Umbilical cord (tissue), 2 donors: Measurements from ENCODE around the gene IRX4. TPM values are rescaled to one million over a fixed set of nuclear protein-coding genes. Genes with fewer than 3 reads are reported as not detected.

ENCODE experiments used
- DNase-seq: peaks from one replicate; pipeline ENCODE4 v3.0.0-alpha.2; 2015; ENCODE audit warnings: low spot score
- total RNA-seq: library from RNA; depleted of rRNA; stranded (reverse); fragments of >200 nt; gene quantifications from one replicate; pipeline ENCODE4 v1.2.3, GENCODE V29; 2014; ENCODE audit warnings: low replicate concordance; ENCODE audit not compliant: insufficient read depth

Gene IRX4
- total RNA-seq, 1 donor from 2014 or later: not detected

DNA sequence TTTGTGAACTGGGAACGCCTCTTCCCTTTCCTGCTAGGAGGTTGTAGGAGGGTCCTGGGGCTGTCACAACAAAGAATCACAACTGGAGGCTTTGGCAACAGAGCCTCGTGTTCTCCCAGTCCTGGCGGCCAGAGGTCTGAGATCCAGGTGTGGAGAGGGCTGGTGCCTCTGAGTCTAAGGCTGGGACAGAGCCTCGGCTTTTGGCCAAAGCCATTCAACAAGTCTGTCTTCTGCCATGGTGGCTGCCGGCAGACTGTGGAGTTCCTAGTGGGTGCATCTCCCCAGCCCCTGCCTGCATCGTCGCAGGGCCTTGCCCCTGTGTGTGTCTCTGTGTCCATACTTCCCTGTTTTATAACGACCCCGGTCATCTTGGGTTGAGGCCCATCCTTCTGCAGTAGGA, 9.5 kb upstream of the IRX4 start:
- no peak for DNase-seq

DNA sequence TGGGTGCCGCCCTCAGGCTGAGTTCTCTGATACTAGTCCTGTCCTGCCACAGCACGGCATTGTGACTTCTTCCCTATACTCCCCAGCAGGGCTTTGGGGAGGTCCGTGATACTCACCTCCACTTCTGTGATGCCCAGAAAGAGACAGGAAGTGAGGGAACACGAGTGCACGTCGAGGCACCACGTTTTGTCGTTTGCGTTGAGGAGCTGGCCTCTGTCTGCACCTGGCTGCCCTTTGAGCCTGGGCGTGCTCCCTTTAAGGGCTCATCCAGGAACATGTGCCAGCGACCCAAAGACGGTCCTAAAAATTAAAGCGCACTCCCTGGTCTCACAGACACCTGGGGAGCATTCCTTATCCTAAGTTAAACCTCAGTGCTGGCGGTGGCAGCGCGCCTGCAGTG, 8.7 kb upstream of the IRX4 start:
- DNase-seq: no peak

DNA sequence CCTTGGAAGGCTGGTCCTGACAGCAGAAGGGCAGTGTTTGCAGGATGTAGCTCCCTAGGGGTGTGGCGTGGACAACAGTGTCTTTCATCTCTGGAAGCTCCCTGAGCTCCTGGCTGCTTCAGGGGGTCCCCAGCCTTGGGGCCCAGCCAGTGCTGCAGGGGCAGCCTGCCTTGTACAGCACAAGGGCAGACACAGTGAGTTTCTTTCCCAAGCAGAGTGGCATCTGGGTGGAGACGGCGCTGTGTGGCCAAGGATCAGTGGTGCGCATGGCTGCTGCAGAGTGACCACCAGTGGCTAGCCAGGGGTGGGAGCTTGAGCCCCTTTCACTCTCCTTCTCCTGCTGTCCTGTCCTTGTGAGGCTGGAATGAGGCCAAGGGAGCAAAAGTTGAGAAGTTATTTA, 7.6 kb upstream of the IRX4 start:
- no peak for DNase-seq

DNA sequence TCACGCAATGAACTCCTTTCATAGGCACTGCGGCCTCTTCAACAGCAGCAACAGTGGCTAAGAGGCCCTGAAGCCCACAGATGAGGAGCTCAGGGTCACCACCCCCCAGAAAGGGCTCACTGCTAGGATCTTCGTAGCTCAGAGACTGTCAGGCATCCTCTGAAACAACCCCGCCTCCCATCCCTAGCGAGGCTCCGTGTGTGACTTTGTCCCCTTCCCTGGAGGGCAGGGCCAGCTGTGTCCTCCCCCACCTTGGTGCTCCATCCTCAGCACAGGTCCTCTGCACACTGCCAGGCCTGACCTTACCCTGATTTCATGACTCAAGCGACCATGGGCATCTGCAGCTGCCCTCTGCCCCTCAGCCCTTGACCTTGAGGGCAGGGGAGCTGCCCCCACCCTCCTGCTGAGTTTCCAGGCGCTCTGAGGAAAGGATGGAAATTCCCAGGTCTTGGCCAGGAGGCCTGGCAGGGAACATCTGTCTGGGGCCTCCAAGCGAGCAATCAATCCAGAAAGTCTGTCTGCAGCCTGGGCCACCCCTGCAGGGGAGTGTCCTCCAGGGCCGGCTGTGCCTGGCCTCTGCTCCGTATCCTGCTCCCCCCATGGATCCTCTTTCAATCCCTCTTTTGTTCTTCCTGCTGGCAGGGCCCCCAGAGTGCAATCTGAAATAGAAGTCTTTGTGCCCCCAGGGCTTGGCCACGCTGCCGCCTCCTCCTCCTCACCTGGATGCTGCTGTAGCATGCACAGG, 6.8 kb upstream of the IRX4 start:
- no peak for DNase-seq

DNA sequence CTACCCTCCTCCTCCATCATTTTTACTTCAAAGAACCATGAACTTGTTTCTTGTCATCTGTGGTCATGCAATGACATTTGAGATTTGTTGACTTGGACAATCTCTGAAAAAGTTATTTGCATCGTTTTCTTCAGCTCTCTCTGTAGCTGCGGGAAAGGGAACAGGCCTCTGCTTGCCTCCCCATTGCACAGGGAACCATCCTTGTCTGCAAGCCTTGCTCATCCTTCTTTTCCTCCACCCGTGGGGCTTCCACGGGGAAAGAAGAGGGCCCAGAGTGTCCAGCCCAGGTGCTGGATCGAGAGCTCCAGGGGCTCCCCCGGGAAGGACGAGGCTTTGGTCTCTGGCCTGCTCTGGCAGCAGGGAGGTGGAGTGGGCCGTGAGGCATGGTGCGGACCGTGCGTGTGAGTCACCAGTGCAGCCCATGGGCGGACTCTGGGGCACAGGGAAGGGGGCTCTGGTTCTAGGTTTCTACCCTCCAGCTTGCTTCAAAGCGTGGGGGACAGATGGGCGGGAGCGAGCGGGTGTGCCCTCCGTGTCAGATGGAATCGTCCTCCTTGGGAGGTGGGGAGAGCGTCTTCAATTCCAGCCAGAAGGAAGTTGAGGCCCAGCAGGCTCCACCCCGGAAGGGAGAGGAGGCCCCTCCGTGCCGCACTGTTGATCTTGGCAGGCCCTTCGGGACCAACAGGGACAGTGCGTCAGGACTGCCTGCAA, 6.0 kb upstream of the IRX4 start:
- DNase-seq: no peak

DNA sequence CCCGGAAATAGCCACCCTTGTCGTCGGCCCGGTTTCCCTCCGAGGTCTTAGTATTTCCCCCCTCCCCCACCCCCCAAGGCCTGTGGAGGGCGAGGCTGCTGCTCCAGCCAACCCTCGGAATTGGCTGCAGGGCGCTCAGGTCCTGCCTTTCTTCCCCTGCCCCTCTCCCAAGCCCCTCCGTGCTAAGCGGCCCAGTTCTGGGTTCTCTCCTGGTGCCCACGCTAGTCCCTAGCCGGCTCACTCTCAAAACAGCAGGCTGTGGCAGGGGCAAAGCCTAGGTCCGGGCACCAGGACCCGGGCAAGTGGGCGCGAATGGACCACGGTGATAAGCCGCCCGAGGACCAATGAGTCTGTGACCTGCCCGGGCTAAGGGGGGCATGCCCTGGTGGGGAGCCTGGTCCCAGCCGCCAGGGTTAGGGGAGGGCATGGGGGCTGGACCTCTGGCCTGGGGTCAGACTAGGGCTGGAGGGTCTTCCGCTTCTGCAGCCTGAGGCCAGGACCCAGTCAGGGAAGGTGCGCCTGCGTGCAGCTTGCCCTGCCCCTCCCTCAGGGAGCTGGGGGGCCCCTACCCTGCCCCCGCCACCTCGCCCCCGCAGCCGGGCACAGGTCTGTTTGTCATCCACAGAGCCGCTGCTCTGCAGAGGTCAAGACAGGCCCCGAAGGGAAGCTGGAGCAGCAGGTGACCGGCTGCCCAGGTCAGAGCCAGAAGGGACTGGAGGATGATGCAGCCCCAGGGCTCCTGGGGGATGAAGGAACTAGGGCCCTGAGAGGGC, 5.0 kb upstream of the IRX4 start:
- no peak for DNase-seq

DNA sequence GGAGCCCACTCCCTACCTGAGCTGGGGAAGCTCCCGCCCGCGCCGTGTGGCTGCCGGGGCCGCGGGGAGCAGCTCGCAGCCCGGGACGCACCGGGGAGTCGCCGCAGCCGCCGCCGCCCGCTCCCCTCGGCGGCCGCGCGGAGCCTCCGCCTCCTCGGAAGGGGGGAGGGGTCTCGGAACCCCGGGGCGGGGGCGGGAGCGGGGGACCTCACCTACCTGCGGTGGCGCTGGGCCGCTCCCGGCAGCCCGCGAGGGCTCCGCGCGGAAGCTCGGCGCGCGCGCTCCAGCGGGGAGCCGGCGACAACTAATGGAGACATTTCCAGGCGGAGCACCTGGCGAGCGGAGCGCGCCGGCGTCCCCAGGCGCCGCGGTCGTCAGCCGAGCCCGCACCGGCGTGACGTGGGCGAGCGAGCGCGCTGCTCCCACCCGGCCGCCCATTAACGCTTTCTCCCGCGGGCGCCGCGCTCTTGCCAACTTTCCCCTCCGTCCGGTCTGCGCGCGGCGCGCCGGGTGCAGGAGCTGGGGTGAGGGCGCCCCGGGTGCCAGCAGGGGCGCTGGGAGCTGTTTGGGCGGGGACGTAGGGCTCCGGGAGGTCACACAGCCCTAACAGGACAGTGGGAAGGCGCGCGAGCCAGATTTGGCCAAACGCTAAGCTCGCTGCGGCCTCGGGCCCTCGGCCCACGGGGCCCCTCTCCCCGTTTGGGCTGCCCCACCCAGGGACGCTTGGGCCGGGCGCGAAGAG, 4.3 kb upstream of the IRX4 start:
- no peak for DNase-seq

DNA sequence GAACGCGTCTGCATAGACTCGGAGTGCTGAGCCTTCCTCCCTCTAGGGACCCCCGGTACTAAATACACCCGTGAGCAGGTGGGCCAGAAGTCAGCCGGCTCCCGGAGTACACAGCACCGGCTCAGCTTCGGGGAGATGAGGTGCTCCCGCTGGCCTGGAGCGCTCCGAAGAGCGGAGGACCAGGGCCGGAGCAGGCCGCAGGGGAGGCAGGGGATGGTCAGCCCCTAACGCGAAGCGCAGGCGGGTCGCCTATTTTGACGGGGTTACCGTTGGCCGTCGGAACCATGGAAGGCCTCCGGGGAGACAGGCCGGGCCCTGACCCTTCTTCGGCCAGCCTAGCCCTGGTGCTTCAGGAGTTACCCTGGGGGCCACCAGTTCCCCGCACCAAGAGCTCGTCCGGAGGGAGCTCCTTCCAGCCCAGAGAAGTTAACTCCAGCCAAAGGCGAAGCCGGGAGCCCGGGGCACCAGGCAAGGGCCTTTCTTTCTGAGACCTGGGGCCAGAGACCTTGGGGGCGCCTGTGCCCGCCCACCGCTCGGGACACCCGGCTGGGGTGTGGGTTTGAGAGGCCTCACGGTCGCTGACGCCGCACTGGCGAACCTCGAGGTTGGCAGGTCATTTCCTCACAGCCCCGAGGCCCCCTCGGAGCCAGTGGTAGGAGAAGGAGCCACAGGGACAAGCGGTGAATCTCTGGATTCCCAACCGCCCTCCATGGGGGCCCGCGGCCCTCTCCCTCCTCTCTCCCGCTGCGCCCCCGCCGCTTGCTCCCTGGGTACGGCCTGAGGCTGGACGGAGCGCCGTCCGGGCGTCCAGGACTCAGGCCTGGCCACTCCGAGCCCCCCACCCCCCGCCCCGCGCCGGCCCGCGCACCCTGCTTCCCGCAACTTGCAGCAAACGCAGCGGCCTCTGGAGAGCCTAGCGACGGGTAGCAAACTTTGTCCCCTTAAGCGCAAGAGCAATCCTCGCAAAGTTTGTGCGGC, 3.4 kb upstream of the IRX4 start:
- DNase-seq: no peak

DNA sequence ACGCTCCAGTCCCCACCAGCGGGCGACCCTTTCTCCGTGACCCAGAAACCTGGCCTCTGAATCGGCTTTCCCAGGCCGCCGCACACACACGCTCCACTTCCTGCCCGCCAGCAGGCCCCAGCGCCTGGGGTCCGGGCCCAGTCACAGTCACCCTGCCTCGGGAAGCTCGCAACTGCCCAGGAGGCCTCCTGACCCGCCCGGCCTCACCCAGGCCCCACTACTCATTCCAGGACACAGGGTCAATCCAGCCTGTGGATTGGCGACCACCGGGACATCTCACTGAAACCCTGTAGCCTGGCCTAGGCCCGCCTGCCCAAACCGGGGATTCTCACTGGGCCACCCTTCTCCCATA, 2.7 kb upstream of the IRX4 start:
- DNase-seq: no peak

DNA sequence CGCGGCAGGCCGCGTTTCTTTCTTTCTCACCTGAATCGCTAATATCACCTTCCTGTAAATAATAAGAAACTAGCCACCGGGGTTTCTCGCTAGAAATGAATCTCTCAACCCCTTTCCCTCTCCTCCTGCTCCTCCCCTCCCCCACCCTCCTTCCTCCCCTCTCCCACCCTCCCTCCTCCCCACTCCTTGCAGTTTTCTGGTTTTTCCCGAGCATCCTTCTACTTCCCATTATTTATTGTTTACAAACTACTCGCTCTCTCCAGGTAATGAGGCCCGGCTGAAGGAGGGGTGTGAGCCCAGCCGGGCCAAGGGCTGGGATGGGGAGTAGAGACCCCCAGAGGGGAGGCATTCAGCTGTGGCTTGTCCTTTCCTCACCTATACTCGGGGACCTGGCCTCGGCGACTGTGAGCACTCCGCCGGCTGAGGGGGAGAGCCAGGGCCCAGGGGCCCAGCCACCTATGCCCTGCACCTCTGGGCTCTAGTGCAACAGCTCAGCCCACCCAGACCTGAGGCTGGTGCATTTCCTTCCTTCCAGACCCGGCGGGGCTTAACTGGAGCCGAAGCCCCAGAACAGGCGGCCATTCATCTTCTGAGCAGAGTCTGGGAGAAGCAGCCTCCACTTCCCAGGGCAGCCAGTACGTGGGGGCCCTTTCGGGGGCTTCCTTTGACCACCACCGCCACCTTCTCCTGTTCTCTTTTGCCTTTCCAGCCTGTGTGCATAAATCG, 2.1 kb upstream of the IRX4 start:
- DNase-seq: no peak

DNA sequence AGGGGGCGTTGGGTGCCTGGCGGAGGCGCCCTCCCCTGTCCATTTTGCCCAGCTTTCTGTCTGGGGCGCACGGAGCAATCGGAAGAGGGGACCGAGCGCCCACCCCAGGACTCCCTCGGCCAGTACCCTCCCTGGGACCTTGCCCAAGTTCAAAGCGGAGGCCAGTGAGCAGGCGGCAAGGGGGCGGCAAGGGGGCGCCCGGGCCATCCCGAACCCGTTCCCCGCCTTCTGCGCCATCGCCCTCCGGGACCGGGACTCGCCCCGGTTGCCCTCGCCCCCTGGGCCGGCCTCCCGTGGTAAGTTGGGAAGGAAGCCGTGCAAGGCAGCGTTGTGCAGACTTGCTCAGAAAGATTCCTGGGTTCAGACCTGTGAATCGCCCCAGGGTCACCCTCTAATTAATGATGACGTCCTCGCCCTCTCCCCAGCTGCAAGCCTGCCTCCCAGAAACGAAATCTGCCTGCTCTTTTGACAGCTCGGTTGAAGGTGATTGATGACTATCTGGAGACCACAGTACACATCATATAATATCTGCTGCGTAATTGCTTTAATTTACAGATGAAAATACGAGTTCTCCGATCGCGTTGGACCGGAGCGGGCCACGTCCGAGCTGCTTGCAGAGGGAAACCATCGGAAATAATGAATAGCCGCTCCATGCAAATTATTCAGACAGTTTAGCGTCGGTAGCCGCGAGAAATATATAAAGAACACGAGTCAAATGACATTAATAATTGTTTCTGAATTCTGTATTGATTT, 1.4 kb upstream of the IRX4 start:
- no peak for DNase-seq

DNA sequence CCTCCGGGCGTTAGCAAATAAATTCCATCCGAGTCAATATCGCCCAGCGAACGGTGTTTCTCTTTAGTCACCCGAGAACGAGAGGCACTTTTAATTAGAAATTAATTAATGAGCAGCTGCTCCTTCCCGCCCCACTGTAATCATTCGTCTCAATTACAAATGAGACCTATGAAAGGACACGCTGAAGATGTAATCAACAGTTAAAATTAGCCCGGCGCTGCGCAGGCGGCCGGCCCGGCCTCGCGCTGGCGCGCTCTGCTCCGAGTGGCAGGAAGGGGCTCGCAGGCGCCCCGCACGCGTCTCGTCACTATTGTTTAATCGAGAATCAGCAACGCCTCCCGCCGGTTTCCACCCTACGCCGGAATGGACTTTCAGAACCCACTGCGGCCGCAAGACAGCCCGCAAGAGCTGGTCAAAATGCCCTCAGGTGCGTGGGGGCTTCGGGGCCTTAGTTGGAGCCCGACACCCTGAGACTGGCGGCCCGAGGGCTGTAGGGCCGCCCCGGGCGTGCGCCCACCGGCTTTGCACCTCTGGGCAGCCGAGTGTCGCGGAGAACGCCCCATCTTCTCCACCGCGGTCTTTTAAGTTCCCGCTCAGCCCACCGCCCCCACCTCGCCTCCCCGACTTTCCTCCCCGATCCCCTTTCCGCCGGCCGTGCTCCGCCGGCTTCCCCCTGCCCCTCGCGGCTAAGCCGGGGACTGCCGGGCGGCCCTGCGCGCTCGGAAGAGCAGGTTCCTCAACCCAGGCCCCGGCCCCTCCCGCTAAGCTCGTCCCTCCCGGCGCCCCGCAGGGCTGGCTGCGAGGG, 597 bp upstream of the IRX4 start:
- no peak for DNase-seq

DNA sequence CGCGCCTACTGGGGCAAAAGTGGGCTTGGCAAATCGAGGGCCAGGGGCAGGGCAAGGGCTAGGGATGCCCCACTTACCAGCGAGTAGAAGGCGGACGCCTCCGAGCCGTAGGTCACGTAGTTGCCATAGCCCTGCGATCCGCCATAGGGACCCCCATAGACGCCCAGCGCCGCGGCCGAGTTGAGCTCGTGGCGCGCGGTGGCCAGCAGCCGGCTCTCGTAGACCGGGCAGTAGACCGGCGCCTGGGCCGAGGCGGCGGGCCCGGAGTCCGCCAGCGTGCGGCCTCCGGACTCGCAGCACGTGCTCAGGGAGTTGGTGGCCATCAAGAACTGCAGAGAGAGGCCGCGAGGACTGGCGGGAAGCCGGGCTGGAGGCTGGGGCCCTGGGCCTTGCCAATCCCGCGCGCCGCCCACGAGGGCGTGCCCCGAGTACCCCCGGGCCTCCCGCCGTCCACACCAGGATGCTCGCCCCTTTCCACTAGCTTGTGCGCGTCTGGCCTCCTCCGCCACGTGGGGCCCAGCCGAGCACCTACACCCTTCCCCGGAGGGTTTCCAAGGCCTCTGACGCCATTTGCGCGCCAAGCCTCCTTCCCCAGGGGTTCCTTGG, 891 bp downstream of the IRX4 start:
- no peak for DNase-seq

DNA sequence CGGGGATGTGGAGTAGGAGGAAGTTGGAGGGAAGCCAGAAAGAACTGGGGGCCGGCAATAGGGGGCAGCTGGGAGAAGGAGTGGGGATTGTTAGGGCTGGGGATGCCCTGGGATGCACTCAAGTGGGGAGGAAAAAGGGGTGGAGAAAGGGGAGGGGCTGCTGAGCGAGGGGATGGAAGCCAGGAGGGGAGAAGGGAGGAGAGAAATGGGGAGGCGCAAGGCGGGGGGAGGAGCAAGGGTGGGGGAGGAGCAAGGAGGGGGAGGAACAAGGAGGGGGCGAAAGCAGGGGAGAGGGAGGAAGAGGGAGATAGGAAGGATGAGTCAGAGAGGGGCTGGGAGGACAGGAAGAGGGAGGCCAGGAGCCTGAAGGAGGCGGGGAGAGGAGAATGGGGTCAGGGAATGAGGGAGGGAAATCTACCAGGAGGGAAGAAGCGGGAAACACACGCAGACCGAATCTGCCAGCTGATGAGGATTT, 1.6 kb downstream of the IRX4 start:
- no peak for DNase-seq

DNA sequence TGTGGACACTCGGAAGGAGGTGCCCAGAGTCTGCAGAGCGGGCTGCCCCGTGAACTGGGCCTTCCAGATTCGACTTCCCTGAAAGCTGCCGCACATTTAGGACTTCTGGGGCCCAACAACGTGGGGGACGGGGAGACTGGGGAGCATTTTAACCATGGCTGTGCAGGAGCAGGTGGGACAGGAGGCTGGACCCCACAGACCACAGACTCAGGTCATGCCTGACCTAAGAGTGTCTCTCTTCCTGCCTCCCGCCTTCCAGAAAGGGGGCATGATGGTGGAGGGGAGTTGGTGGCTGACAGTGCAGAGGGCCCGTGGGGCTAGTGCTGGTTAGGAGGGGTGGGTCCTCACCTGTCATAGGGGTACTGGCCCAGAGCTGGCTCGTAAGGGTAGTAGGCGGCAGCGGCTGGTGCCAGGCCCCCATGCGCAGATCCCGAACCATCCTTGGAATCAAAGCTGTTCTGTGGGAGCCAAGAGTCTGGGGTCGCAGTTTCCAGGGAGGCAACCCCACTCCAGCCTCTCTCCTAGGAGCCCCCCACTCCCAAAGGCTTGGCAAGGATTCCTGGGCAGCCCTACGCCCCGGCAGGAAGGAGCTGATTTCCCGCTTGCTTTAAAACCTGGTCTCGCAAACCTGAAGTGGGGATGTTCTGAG, 2.2 kb downstream of the IRX4 start:
- no peak for DNase-seq

DNA sequence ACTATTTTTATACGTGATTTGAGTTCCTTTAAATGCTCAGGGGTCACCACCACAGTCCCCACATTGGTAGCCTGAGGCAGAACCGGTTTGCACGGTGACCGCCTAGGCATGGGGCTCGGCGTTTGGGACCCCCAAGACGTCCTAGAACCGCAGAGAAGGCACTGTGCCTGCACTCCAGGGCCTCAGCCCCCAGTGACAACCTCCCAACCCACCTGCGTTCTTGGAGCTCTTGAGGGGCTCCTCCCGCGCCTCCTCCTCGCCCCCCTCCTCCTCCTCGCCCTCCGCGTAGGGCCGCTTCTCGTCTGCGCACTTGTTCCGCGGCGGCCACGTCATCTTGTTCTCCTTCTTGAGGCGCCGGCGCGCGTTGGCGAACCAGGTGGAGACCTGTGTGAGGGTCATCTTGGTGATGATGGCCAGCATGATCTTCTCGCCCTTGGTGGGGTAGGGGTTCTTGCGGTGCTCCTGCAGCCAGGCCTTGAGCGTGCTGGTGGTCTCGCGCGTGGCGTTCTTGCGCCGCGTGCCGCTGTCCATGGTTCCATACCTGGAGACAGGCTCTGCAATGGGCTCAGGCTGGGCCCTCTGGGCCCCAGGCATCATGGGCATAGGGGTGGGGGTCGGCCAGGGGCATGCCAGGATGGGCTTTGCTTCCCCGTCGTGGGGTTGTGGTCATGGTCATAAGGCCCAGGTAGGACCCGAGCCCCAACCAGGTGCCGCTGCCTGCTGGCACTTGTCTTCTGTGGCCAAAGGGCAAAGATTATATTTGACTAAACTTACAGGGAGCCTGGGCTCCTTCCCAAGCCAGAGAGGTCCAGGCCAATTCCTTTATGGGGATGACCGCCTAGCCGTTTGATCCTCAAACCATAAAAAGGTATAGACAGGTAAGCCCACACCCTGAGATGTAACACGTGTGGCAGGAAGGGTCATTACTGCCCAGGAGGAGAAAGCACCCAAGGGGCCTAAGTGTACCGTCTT, 3.1 kb downstream of the IRX4 start:
- no peak for DNase-seq
